HL-60 (cell line): Measurements from ENCODE around the gene IMPACT.

Experiments used
- CTCF ChIP-seq: IDR thresholded peaks from one replicate; pipeline ENCODE4 v1.5.1; 2011; ENCODE audit warnings: low read length, control low read depth, inconsistent platforms; ENCODE audit not compliant: insufficient read depth
- REST ChIP-seq: IDR thresholded peaks from 2 replicates; pipeline ENCODE4 v1.6.1; 2012; ENCODE audit warnings: low read depth; ENCODE audit not compliant: insufficient replicate concordance

- TF ChIP-seq CTCF (no peak), REST (no peak)
Measured at GRCh38 chr18:24502667-24503523, 76.4 kb downstream of the IMPACT start.
